Adipose tissue (tissue), 3 donors: ENCODE measurements around the gene RBM17. TPM values are rescaled to one million over a fixed set of nuclear protein-coding genes. Genes with fewer than 3 reads are reported as not detected.
A peak's percentile ranks its signal among the peaks of the same experiment; 100 is the strongest.
"Not testable (repeated sequence)": the region's sequence is repeated elsewhere in the genome, so short reads cannot be mapped to it uniquely, and the experiment has no call there.

Experiments used
- H3K27ac ChIP-seq: one replicate; pipeline ENCODE4 v1.5.1; 2013; ENCODE audit warnings: low read depth, low read length
- WGBS, 3 donors: extraction: QIAGEN DNeasy Blood & Tissue Kit; methylation state at CpG; one replicate each; pipeline ENCODE4 v1.1.7; 2013; 5-methylcytosine and 5-hydroxymethylcytosine counted together
- polyA plus RNA-seq, 3 donors: library from polyadenylated mRNA; stranded (reverse); fragments of 200-250 nt; gene quantifications; one replicate each; pipeline ENCODE4 v1.2.3, GENCODE V29; 2013
- donor health status: healthy with polysubstance abuse.
- donor health status: Bipolar disorder and iron deficiency.
- donor health status: healthy.

The RBM17 gene
- polyA plus RNA-seq, 3 donors = 36.9 to 93.6 (median 79.5) TPM

GRCh38 chr10:6163364-6164270 lies 74.8 kb downstream of the RBM17 start:
- WGBS, 3 donors = 0 to 1% (median 0%) methylated on average over 71 to 91 of the region's 91 CpGs
- H3K27ac ChIP-seq = peak overlapping the region; percentile 93

- WGBS, 3 donors = 9 to 27% (median 20%) methylated on average over 16 of the region's 16 CpGs
- peak overlapping the region; percentile 93 for H3K27ac ChIP-seq
Measured at GRCh38 chr10:6164271-6165095, 75.6 kb downstream of the RBM17 start.

GRCh38 chr10:6165221-6165725 lies 76.4 kb downstream of the RBM17 start:
- H3K27ac ChIP-seq = no peak overlapping the region
- 31 to 52% (median 52%) methylated on average over 6 of the region's 6 CpGs for WGBS, 3 donors

- 89 to 94% (median 90%) methylated on average over 15 of the region's 15 CpGs for WGBS, 3 donors
- not testable (repeated sequence) for H3K27ac ChIP-seq
Measured at GRCh38 chr10:6165933-6166332, 77.1 kb downstream of the RBM17 start.

Other genes starting within 250 kb of the RBM17 start
- gene ANKRD16, start 199.1 kb upstream of the RBM17 start, polyA plus RNA-seq = 1 to 10 TPM; 3.3 to 4.8 (median 4.6) TPM
- gene FBH1, start 198.8 kb upstream of the RBM17 start, polyA plus RNA-seq = 10 to 100 TPM; 24.0 to 73.7 (median 46.3) TPM
- 10 to 100 TPM; 19.8 to 29.6 (median 23.2) TPM for gene IL15RA, start 111.5 kb upstream of the RBM17 start, polyA plus RNA-seq
- gene IL2RA, start 26.7 kb upstream of the RBM17 start, polyA plus RNA-seq = 1 to 10 TPM in 1 of 3 donors, under 1 TPM in 2; 0.62 to 2.4 (median 0.68) TPM
- 100 to 1,000 TPM in 2 of 3 donors, 10 to 100 TPM in 1; 54.6 to 594 (median 123) TPM for gene PFKFB3, start 113.9 kb downstream of the RBM17 start, polyA plus RNA-seq